GM23248 (cell line): ENCODE measurements around the gene CSRP2. TPM values are rescaled to one million over a fixed set of nuclear protein-coding genes. Genes with fewer than 3 reads are reported as not detected.

ENCODE experiments used
- DNase-seq: peaks from one replicate; pipeline ENCODE4 v3.0.0-alpha.2; 2015
- H2AFZ ChIP-seq: fragments of 200-600 bp; sonication (generic); 2 replicates; pipeline ENCODE4 v1.6.1; 2016; ENCODE audit warnings: antibody characterized with exemption
- H3F3A ChIP-seq: fragments of 200-600 bp; sonication (generic); 2 replicates; pipeline ENCODE4 v1.6.1; 2016; ENCODE audit warnings: mild to moderate bottlenecking, antibody characterized with exemption, mixed run types; ENCODE audit not compliant: insufficient read depth
- H3K27ac ChIP-seq: fragments of 200-600 bp; sonication (generic); 2 replicates; pipeline ENCODE4 v1.5.1; 2016; ENCODE audit warnings: mild to moderate bottlenecking
- H3K27me3 ChIP-seq: fragments of 200-600 bp; sonication (generic); replicated peaks from 2 replicates; pipeline ENCODE4 v1.6.1; 2016; ENCODE audit warnings: mild to moderate bottlenecking; ENCODE audit not compliant: insufficient read depth
- H3K36me3 ChIP-seq: fragments of 200-600 bp; sonication (generic); 2 replicates; pipeline ENCODE4 v1.6.1; 2016; ENCODE audit warnings: low read depth, mild to moderate bottlenecking
- H3K4me1 ChIP-seq: fragments of 200-600 bp; sonication (generic); 2 replicates; pipeline ENCODE4 v1.6.1; 2016; ENCODE audit warnings: mild to moderate bottlenecking; ENCODE audit not compliant: insufficient read depth
- H3K4me2 ChIP-seq: fragments of 200-600 bp; sonication (generic); one replicate; pipeline ENCODE4 v1.6.1; 2016; ENCODE audit warnings: mild to moderate bottlenecking; ENCODE audit not compliant: unreplicated experiment
- H3K4me3 ChIP-seq: fragments of 200-600 bp; sonication (generic); 2 replicates; pipeline ENCODE4 v1.5.1; 2016; ENCODE audit warnings: mild to moderate bottlenecking
- H3K79me2 ChIP-seq: fragments of 200-600 bp; sonication (generic); 2 replicates; pipeline ENCODE4 v1.6.1; 2016; ENCODE audit warnings: mild to moderate bottlenecking; ENCODE audit not compliant: insufficient read depth
- H3K9ac ChIP-seq: fragments of 200-600 bp; sonication (generic); 2 replicates; pipeline ENCODE4 v1.6.1; 2016; ENCODE audit warnings: mild to moderate bottlenecking
- H3K9me2 ChIP-seq: fragments of 200-600 bp; sonication (generic); 2 replicates; pipeline ENCODE4 v1.6.1; 2016; ENCODE audit warnings: mixed run types, mild to moderate bottlenecking, moderate library complexity; ENCODE audit not compliant: insufficient read depth
- H3K9me3 ChIP-seq: fragments of 200-600 bp; sonication (generic); one replicate; pipeline ENCODE4 v1.6.1; 2017; ENCODE audit warnings: low read depth
- H4K20me1 ChIP-seq: fragments of 200-600 bp; sonication (generic); 2 replicates; pipeline ENCODE4 v1.6.0; 2016; ENCODE audit not compliant: insufficient read depth
- EZH2 ChIP-seq: fragments of 200-600 bp; sonication (generic); IDR thresholded peaks from 2 replicates; pipeline ENCODE4 v1.6.1; 2018; ENCODE audit warnings: antibody characterized with exemption, mild to moderate bottlenecking; ENCODE audit not compliant: insufficient read depth, poor library complexity, severe bottlenecking
- EZH2phosphoT487 ChIP-seq: fragments of 200-600 bp; sonication (generic); IDR thresholded peaks from 2 replicates; pipeline ENCODE4 v1.6.1; 2018; ENCODE audit warnings: antibody characterized with exemption, moderate library complexity, mild to moderate bottlenecking, low read depth; ENCODE audit not compliant: insufficient read depth
- WGBS, 2 experiments: methylation state at CpG; one replicate each; pipeline ENCODE4 v1.1.6; 2015 to 2017; ENCODE audit warnings: low lambda C conversion rate in 2 of 2, low coverage in 1 of 2; ENCODE audit errors: missing lambda C conversion rate in 2 of 2; 5-methylcytosine and 5-hydroxymethylcytosine counted together
- in situ Hi-C: fragments of 300-500 bp; cut with MboI; formaldehyde crosslinking; loops from 2 replicates; pipeline ENCODE4 v1.15.0; 2020
- polyA plus RNA-seq: library from polyadenylated mRNA; unstranded; fragments of >200 nt; fragmentation: Nextera tagmentation; extraction: Ambion mirVana; gene quantifications from 2 replicates; pipeline ENCODE4 v1.2.1, GENCODE V29; 2016
- total RNA-seq: library from RNA; depleted of rRNA; stranded (reverse); fragments of >200 nt; shearing (Covaris generic); gene quantifications from 2 replicates; pipeline ENCODE4 v1.2.3, GENCODE V29; 2014; rRNA removed

The CSRP2 gene
- total RNA-seq (53.0 and 62.2 TPM in 2 replicates), polyA plus RNA-seq (80.5 and 82.8 TPM in 2 replicates)

DNA sequence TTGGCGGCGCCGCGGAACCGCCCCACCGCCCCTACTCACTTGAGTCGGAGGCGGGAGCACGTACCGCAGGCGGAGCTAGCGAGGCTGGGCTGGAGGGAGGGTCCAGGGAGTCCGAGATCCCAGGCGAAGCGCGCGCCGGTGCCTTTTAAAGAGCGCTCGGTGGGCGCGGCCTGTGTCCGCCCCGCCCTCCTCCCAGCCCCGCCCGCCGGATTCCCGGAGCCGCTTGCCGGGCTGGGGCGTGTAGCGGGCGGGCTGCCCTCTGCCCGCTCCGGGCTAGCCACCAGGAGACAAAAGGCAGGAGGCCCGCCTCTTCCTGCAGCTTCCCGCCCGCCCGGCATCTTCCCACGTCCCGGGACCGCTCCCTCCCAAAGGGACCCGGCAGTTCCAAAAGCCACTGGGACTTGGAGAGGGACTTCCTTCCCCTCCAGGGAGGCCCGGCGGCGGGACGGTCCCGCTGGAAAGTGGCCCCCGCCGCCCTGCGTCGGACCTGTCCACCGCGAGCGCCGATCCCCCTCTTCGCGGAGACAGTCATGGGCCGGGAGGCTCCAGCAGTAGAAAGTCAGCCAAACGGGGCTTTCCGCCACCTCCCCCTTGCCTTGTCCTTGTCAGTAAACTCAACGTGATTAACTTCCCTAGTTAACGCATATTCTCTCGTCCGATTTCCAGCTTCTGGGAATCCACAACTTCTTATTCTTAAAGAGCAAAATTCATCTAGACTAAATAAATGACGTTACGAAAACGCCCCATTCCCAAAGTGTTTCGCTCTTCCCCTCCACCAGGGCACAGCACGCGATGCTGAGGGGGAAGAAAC, at the start of gene CSRP2:
TSS of gene CSRP2 (minus strand) at position 121 of the 811 bp plus-strand sequence. CDS start 12,759 bp downstream, outside the sequence.
- H4K20me1 ChIP-seq: no peaks in the 10 kb centered on the region
- peak within 1 kb of the TSS; percentile 92 for H3K9ac ChIP-seq
- H3K79me2 ChIP-seq: no peaks in the 10 kb centered on the region; the same call in 1 of the 2 replicates

GRCh38 chr12:76927170-76927784, 48.5 kb upstream of the CSRP2 start:
- H3K27me3 ChIP-seq: no peaks in the 10 kb centered on the region
- no peak overlapping the region for H3K9ac ChIP-seq
- H3K9me3 ChIP-seq: no peaks in the 10 kb centered on the region
- H3K9me2 ChIP-seq: no peaks in the 10 kb centered on the region
- no peaks in the 10 kb centered on the region for H4K20me1 ChIP-seq
- TF ChIP-seq EZH2phosphoT487 (no peak), EZH2 (no peak)
- peak; percentile 64 for DNase-seq
- no peak overlapping the region for H2AFZ ChIP-seq
- in situ Hi-C loops: no loop called here
- H3K79me2 ChIP-seq: no peaks in the 10 kb centered on the region
- 53 to 55% methylated on average over 2 of the region's 2 CpGs for WGBS, 2 experiments
- H3K27ac ChIP-seq: no peak overlapping the region
- no peak overlapping the region for H3K4me3 ChIP-seq
- no peak overlapping the region for H3K4me2 ChIP-seq
- 0 out of 2 replicates have a peak, but pooled peaks cover 8% of the 10 kb centered on the region for H3F3A ChIP-seq
- H3K36me3 ChIP-seq: no peaks in the 10 kb centered on the region
- H3K4me1 ChIP-seq: peaks cover 5% of the 10 kb centered on the region; the same call in 1 of the 2 replicates

More for the DNA sequence above, at the start of gene CSRP2:
- H3K4me3 ChIP-seq: peak within 1 kb of the TSS; percentile 85
- H3K4me1 ChIP-seq: peaks cover 11% of the 10 kb centered on the region
- 1 to 2% methylated on average over 33 to 47 of the region's 71 CpGs for WGBS, 2 experiments
- peaks cover 17% of the 10 kb centered on the region for H3F3A ChIP-seq
- H3K36me3 ChIP-seq: no peaks in the 10 kb centered on the region
- H3K27ac ChIP-seq: peak within 1 kb of the TSS; percentile 90
- DNase-seq: peak; percentile 92
- peak within 1 kb of the TSS; percentile 96 for H2AFZ ChIP-seq
- TF ChIP-seq EZH2phosphoT487: no peak
- no peak for TF ChIP-seq EZH2
- no peaks in the 10 kb centered on the region for H3K9me2 ChIP-seq
- H3K27me3 ChIP-seq: no peaks in the 10 kb centered on the region
- H3K9me3 ChIP-seq: no peaks in the 10 kb centered on the region
- in situ Hi-C loops: no loop called here
- peak within 1 kb of the TSS; percentile 83 for H3K4me2 ChIP-seq

GRCh38 chr12:76925135-76925534, 46.3 kb upstream of the CSRP2 start:
- no peak overlapping the region for H3K27ac ChIP-seq
- 73 to 74% methylated on average over 1 of the region's 1 CpG for whole genome bisulfite sequencing, 2 experiments
- H3K79me2 ChIP-seq: no peaks in the 10 kb centered on the region
- H3K4me1 ChIP-seq: peaks cover 13% of the 10 kb centered on the region
- no peaks in the 10 kb centered on the region for H3K9me3 ChIP-seq
- no peak for TF ChIP-seq EZH2
- no peak for TF ChIP-seq EZH2phosphoT487
- H2AFZ ChIP-seq: no peak overlapping the region
- no peaks in the 10 kb centered on the region for H3K36me3 ChIP-seq
- in situ Hi-C loops: no loop called here
- no peak overlapping the region for H3K9ac ChIP-seq
- H3F3A ChIP-seq: 0 out of 2 replicates have a peak, but pooled peaks cover 9% of the 10 kb centered on the region
- no peaks in the 10 kb centered on the region for H3K27me3 ChIP-seq
- no peaks in the 10 kb centered on the region for H3K9me2 ChIP-seq
- no peak overlapping the region for H3K4me3 ChIP-seq
- no peak overlapping the region for H3K4me2 ChIP-seq
- no peak for DNase-seq
- no peaks in the 10 kb centered on the region for H4K20me1 ChIP-seq

GRCh38 chr12:76922866-76923265, 44.0 kb upstream of the CSRP2 start:
- no peaks in the 10 kb centered on the region for H3K9me2 ChIP-seq
- peak; percentile 9 for DNase-seq
- no peak overlapping the region for H3K27ac ChIP-seq
- no peak overlapping the region for H3K9ac ChIP-seq
- H2AFZ ChIP-seq: no peak overlapping the region
- no peaks in the 10 kb centered on the region for H3K27me3 ChIP-seq
- H3K36me3 ChIP-seq: no peaks in the 10 kb centered on the region
- H3K4me2 ChIP-seq: no peak overlapping the region
- no peak overlapping the region for H3K4me3 ChIP-seq
- H3K9me3 ChIP-seq: no peaks in the 10 kb centered on the region
- H3K79me2 ChIP-seq: no peaks in the 10 kb centered on the region
- in situ Hi-C loops: no loop called here
- WGBS, 2 experiments: 42 to 48% methylated on average over 2 of the region's 2 CpGs
- TF ChIP-seq EZH2: no peak
- TF ChIP-seq EZH2phosphoT487: no peak
- 0 out of 2 replicates have a peak, but pooled peaks cover 9% of the 10 kb centered on the region for H3F3A ChIP-seq
- H4K20me1 ChIP-seq: no peaks in the 10 kb centered on the region
- H3K4me1 ChIP-seq: peaks cover 13% of the 10 kb centered on the region
